GM06990 (cell line): Measurements from ENCODE around the gene ANKRD34A.

ENCODE experiments used
- DNase-seq: peaks from one replicate; pipeline ENCODE4 v3.0.0-alpha.2; 2011; ENCODE audit not compliant: insufficient read length; ENCODE audit errors: extremely low read depth
- H3K27me3 ChIP-seq: replicated peaks from 2 replicates; pipeline ENCODE4 v1.6.0; 2011; ENCODE audit warnings: low read length; ENCODE audit not compliant: control insufficient read depth, insufficient read depth
- H3K36me3 ChIP-seq: 2 replicates; pipeline ENCODE4 v1.5.1; 2011; ENCODE audit warnings: low read length; ENCODE audit not compliant: control insufficient read depth, insufficient read depth
- H3K4me3 ChIP-seq: replicated peaks from 2 replicates; pipeline ENCODE4 v1.5.1; 2011; ENCODE audit warnings: low read depth, mild to moderate bottlenecking, control low read depth, low read length
- TF ChIP-seq, protein P1 (sequence below): IDR thresholded peaks from 2 replicates; pipeline ENCODE4 v1.5.1; 2011; ENCODE audit warnings: low read length, control low read depth, mild to moderate bottlenecking, inconsistent platforms; ENCODE audit not compliant: insufficient read depth, poor library complexity, severe bottlenecking

The ANKRD34A gene

DNA sequence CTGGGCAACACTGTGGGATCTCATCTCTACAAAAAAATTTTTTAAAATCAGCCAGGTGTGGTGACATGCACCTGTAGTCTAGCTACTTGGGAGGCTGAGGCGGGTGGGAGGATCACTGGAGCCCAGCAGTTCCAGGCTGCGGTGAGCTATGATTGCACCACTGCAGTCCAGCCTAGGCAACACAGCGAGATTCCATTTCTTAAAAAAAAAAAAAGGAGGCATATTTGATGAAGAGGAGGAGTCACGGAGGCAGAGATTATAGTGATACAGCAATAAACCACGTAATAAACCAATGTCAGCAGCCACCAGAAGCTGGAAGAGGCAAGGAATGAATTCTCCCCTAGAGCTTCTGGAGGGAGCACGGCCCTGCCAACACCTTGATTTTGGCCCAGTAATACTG, 10.5 kb downstream of the ANKRD34A start:
- Histone ChIP-seq H3K4me3 (no peak overlapping the region), H3K27me3 (no peaks in the 10 kb centered on the region), H3K36me3 (no peaks in the 10 kb centered on the region; the same call in 1 of the 2 replicates)
- TF ChIP-seq, protein P1, sequence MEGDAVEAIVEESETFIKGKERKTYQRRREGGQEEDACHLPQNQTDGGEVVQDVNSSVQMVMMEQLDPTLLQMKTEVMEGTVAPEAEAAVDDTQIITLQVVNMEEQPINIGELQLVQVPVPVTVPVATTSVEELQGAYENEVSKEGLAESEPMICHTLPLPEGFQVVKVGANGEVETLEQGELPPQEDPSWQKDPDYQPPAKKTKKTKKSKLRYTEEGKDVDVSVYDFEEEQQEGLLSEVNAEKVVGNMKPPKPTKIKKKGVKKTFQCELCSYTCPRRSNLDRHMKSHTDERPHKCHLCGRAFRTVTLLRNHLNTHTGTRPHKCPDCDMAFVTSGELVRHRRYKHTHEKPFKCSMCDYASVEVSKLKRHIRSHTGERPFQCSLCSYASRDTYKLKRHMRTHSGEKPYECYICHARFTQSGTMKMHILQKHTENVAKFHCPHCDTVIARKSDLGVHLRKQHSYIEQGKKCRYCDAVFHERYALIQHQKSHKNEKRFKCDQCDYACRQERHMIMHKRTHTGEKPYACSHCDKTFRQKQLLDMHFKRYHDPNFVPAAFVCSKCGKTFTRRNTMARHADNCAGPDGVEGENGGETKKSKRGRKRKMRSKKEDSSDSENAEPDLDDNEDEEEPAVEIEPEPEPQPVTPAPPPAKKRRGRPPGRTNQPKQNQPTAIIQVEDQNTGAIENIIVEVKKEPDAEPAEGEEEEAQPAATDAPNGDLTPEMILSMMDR = no peak
- DNase-seq = no peak

DNA sequence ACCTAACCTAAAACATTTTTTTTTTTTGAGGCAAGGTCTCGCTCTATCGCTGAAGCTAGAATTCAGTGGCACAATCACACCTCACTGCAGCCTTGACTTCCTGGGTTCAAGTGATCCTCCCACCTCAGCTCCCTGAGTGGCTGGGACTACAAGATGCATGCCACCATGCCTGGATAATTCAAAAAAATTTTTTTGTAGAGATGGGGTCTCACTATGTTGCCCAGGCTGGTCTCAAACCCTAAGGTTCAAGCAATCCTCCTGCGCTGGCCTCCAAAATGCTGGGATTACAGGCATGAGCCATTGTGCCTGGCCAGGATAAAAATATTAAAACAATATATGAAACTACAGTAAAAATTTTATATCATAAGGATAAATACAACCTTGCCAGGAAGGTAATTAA, 11.5 kb downstream of the ANKRD34A start:
- no peaks in the 10 kb centered on the region; the same call in 1 of the 2 replicates for H3K36me3 ChIP-seq
- no peaks in the 10 kb centered on the region for H3K27me3 ChIP-seq
- TF ChIP-seq, protein P1 = no peak
- no peak for DNase-seq
- no peak overlapping the region for H3K4me3 ChIP-seq

DNA sequence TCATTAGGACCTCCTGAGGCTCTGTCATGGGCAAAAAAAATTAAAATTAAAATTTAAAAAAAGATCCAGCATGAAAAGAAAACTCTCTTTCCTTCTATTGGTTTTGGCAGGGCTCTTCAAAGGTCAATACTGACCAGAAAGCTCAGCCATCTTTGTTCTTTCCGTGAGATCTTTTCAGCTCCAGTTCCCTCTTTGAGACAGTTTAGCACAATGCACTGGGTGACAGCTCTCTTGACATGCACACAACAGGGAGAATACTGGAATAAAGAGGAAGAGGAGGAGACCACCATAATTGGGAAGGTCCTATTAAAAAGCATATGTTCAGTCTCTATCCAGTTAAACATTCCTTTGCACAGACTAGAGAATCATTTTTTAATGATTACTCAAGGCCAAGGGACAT, 12.8 kb downstream of the ANKRD34A start:
- DNase-seq = no peak
- no peaks in the 10 kb centered on the region for H3K27me3 ChIP-seq
- TF ChIP-seq, protein P1 = no peak
- no peak overlapping the region for H3K4me3 ChIP-seq
- H3K36me3 ChIP-seq = no peaks in the 10 kb centered on the region; the same call in 1 of the 2 replicates

DNA sequence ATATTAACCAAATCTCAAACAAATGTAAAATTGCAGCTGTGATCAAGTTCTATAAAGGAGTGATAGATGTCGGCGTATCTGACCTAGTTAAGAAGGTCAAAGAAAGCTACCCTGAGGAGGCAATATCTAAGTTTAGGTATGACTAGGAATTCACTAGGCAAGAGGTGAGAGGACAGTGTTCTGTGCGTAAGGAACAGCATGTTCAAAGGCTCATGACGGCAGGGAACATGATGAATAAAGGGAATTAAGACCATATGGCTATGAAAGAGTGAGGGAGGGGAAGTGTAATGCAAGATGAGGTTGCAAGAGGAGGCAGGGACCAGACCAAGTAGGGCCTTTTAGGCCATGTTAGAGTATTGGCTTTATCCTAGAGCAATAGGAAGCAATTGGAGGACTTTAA, 15.2 kb downstream of the ANKRD34A start:
- no peaks in the 10 kb centered on the region; the same call in 1 of the 2 replicates for H3K36me3 ChIP-seq
- no peak for DNase-seq

DNA sequence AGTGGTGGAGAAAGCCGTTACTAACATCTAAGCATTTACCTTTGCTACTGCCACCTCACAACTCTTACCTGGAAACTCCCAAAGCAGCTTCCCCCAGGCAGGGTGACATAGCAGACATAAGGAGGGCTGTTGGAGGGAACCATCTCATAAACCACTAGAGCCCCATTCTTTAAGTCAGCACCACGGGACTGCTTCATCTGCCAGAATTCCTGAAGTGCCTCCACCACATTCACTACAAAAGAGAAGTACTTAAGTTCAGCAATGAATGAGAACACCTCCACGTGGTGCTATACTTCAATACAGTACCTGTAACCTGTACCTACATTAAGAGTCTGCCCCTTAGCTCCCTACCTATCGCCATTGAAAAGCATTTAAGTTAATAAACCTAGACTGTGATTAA, 16.8 kb downstream of the ANKRD34A start:
- DNase-seq = no peak
- H3K4me3 ChIP-seq = no peak overlapping the region
- TF ChIP-seq, protein P1 = no peak
- no peaks in the 10 kb centered on the region; the same call in 1 of the 2 replicates for H3K36me3 ChIP-seq
- H3K27me3 ChIP-seq = no peaks in the 10 kb centered on the region

More for the DNA sequence above, 15.2 kb downstream of the ANKRD34A start:
- TF ChIP-seq, protein P1 = no peak
- Histone ChIP-seq H3K27me3 (no peaks in the 10 kb centered on the region), H3K4me3 (no peak overlapping the region)

DNA sequence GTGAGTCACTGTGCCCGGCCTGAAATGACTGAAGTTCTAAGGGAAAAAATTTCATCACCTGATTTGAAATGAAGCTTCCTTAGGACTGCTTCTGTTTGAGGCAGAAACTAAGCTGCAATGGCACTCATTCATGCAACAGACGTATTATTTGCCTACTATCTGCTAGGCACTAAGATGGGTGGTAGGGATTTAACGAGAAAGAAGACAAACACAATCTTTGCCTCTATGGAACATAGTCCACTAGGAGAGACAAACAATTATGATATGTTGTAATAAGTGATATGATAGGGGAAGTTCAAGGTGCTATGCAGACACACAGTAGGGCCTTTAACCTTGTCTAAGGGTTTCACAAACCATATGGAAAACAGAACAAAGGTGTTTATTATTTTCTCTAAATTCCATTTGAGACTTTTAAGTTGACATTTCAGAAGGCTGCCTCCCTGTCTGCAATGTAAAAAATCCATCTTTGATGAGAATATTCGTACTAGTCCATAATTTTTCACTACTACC, 17.8 kb downstream of the ANKRD34A start:
- Histone ChIP-seq H3K4me3 (no peak overlapping the region), H3K27me3 (no peaks in the 10 kb centered on the region), H3K36me3 (peaks cover 1% of the 10 kb centered on the region)
- DNase-seq = no peak
- TF ChIP-seq, protein P1 = no peak
